HG02610 (cell line): Measurements from ENCODE around the gene DBNDD2.

Experiments
- ATAC-seq: cut with Tn5 transposase; IDR thresholded peaks from one replicate; pipeline ENCODE4 v1.9.1; 2021; ENCODE audit warnings: mild to moderate bottlenecking, moderate library complexity; ENCODE audit not compliant: unreplicated experiment

The DBNDD2 gene, protein sequence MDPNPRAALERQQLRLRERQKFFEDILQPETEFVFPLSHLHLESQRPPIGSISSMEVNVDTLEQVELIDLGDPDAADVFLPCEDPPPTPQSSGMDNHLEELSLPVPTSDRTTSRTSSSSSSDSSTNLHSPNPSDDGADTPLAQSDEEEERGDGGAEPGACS

DNA sequence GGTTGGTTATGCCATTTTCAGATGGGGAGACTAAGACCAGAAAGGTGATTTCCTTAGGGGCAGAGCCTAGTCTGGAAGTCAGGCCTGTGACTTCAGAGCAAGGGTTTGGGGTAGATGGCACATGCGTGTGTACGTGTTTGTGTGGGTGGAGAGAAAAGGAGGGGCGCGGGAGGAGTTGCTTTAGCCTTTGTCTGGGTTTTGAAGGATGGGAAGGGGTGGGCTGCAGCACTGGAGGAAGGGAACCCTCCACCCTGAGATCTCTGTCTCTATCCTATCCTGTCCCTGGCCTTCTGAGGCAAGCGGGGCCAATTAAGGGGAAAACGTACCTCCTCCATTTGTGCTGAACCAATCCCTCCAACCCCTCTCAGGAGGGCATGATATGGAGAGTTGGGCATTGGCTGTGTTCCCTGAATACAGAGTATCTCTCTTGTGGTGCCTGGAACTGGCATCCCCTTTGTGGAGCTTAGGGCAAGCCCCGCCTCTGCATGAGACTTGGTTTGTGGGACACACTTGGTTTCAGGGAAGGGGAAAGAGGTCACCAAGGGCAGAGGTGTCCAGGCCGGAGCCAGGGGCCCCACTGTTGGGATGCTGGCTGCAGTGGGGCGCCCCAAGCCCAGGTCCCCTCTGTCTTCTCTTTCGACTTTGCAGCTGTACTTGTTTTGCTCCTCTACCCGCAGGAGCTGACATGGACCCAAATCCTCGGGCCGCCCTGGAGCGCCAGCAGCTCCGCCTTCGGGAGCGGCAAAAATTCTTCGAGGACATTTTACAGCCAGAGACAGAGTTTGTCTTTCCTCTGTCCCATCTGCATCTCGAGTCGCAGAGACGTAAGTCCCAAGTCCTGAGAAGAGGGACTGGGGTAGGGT, at the start of gene DBNDD2:
DBNDD2 (plus strand) TSS at position 507 of the 863 bp plus-strand sequence; CDS start at position 686, 179 bp downstream.
- no peak for ATAC-seq

DNA sequence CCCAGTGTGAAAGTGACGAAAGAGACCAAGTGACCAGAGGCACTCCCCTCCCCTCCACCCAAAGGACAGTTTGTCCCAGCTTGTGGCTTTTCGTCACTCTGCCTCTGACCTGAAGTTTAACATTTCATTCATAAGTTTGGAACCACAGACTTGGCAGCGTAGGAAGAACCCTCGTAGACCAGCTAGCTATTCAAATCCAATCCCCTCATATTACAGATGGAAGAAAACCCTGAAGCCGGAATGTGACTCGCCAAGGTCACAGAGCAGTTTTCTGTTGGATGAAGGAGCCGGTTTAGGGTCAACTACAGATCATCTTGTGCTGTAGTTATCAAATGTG, 49.1 kb upstream of the DBNDD2 start:
- ATAC-seq = no peak

DNA sequence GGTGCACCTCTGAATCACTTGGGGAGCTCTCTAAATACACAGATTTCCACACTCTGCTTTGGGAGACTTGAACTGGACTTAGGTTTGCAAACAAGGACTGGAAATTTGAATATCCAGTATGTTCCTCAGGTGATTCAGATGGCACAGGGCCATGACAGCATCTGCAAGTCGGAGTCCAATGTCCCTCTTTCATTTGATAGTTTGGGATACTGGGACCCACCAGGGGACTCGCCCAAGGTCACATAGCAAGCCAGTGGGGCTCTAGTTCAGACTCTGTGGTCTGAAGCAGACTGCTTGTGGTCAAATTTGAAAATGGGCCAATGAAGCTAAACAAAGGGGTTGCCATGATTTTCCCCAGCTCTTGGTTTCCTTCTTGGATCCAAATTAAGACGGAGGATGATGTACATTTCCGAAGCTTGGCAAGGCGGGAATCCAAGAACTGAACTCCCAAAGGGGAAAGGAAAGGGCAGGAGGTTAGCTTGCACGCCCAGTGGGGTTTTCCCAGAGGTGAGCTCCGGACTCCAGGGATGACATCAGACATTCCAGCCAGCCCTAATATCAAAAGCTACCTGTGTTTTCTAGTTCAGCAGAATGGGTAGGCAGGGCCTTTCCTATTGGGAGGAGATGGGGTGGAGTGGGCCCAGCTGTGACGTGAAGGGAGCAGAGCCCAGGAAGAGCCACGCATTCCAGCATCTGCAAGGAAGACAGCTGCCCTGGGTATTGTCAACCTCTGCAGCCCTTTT, 48.5 kb upstream of the DBNDD2 start:
- ATAC-seq = no peak

DNA sequence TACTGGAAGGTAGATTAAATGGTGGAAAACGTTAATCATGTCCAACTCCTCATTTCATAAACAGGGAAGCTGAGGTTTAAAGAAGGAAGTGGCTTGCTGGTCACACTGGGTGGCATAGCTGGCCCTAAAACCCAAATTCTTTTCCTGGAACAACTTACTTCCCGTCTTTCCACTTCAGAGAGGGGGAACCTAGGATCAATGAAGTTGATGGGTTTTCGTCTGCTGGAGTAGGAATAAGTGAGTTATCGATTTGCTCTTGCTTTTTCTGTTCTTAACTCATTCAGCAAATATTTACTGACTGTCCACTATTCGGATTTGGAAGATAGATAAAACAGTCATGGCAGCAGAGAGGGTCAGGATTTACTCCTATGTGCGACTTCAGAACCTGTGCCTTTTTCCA, 46.3 kb upstream of the DBNDD2 start:
- no peak for ATAC-seq

DNA sequence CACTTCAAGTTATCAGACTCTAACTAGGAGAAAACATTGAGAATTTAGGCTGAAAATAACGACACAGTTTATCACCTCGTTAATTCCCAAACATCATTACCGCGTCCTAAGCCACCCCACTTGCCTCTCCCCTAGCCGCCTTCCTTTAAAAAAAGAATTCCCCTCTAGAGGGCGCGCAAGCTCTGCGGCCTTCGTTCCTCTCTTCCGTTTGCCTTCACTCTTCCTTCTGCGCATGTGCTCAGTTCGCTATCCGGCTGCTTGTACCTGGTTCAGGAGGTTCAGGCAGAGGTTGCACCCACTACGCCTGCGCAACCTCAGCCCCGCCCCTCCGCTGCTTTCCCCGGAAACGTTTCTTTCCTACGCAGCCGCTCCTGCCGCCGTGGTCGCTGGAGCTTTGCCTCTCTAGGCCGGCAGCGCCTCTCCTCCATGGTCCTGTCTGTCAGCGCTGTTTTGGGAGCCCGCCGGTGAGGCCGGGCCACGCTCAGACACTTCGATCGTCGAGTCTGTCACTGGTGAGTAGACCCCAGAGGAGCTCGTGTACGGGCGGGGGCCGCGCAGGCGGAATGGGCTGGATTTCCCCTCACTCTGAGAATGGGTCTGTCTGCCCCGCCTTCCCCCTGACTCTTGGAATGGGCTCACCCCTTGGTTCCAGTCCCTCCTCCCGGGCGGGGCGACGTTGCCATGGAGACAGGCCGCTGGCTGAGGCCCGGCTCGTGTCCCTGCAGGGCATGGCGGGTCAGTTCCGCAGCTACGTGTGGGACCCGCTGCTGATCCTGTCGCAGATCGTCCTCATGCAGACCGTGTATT, 45.1 kb upstream of the DBNDD2 start, which contains the start of gene SYS1:
SYS1 (plus strand) TSS at position 353 of the 807 bp plus-strand sequence; CDS start at position 729, 376 bp downstream.
- peak; percentile 75 for ATAC-seq

DNA sequence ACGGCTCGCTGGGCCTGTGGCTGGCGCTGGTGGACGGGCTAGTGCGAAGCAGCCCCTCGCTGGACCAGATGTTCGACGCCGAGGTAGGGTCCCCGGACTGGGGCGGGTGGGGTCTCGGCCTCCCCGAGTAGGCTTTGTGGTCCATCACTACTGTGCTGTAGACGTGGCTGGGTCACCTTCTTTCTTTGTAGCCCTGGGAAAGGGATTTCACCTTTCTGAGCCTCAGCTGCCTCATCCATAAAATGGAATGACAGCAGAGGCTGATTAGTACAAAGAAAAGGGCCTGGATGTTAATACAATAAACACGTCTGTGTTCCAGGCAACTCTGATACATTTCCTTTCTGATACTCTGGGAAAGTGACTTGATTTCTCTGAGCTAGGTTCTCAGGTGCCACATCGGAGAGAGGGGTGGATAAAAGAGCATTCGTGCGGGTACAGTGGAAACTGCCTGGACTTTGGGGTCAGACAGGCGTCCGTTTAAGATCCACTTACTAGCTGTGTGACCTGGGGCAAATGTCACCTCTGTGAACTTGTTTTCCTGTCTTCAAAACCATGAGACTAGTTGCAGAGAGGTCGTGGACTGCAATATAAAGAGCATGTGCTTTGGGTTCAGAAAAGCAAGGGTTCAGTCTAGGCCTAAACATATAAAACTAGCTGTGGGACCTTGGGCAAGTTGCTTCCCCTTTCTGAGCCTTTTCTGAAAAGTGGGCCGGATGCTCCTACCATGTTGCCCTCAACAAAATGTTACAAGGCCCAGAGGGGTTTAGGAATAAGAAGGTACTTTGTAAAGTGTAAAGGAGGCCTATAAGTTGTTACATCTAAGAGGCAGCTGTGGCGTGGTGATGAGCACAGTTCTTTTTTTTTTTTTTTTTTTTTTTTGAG, 44.2 kb upstream of the DBNDD2 start:
- ATAC-seq = no peak

DNA sequence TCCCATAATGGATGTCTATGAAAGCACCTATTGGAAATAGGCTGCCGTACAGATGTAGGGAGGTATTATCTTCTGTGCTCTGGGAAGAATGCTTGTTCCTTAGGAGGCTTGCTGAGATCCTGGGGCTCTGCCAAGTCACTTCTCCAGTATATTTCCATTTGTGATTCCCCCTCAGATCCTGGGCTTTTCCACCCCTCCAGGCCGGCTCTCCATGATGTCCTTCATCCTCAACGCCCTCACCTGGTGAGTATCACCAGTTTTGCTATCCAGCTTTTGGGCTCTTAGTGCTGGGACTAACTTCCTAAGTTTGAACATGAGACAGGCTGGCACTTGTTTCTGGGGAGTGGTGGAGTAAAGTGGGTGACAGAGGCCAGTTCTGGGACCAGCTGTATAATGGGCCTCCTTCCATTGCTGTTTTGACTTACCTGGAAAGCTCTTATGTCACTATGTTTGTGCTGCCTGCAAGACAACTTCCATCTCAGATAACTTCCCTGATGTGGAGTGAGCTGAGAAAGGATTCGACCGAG, 42.6 kb upstream of the DBNDD2 start:
- no peak for ATAC-seq

DNA sequence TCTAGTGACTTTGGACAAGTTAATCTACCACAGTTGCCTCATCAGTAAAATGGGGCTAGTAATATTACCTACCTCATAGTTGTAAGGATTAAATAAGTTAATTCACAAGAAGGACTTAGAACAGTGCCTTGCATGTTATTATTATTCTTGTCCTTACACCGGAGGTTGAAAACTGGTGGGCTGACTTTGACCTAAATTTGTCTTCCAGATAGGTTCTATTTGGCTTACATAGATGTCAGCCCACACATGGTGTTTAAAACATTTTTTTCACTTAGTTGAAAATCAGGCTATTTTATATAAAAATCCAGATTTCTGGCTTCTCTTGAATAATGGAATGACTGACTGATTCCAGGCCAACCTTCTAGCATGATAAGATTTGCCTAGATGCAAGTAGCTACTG, 41.9 kb upstream of the DBNDD2 start:
- ATAC-seq = no peak

DNA sequence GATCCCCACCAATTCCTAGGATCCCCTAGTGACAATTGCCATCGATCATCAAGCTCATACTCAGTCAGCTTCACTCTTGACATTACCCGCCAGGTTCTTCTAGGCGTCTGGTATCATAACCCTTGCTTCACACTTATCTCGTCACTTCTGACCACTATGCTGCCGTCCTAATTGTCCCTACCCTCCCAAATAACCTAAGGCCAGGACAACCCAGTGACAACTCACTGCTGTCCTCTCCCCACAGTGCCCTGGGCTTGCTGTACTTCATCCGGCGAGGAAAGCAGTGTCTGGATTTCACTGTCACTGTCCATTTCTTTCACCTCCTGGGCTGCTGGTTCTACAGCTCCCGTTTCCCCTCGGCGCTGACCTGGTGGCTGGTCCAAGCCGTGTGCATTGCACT, 41.5 kb upstream of the DBNDD2 start:
- ATAC-seq = no peak

DNA sequence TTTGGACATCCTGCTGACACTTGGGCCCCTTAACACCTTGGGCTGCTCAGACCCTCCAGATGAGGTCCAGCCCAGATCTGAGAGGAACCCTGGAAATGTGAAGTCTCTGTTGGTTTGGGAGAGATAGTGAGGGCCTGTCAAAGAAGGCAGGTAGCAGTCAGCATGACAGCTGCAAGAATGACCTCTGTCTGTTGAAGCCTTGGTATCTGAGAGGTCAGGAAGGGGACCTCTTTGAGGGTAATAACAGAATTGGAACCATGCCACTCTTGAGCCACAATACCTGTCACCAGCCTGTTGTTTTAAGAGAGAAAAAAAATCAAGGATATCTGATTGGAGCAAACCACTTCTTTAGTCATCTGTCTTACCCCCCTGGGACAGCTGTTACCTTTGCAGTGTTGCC, 41.0 kb upstream of the DBNDD2 start:
- no peak for ATAC-seq

DNA sequence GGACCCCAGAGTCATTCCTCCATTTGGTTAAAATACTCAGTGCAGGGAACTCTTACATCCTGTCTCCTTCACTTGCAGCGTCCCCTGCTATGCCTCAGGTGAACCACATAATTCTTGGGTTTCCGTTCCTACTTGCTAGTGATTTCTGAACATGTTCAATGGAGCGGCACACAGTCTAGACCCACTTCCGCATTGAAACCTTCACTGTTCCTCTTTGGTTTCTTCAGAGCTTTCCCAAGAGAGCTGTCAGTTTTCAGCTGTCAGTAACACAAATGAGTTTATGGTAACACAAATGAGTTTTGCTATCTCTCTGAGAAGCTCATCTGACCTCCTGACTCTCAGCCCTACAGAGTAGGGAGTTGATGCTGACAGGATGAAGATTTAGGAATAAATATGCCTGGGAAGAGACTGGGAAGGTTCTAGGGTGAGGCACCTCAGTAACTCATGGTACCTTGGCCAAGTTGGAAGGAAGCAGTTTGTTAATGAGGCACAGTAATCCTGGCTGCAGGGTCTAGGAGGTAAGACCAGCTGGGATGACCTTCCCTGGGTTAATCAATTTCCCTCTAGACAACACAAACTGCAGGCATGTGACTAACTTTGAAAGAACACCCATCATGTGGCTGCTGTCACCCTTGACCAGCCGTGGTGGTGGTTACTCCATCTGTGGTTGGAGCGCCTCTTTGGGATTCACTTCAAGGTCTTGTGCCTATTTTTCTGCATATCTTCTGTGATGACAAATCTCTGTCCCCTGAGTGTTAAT, 39.7 kb upstream of the DBNDD2 start:
- ATAC-seq = peak; percentile 84

DNA sequence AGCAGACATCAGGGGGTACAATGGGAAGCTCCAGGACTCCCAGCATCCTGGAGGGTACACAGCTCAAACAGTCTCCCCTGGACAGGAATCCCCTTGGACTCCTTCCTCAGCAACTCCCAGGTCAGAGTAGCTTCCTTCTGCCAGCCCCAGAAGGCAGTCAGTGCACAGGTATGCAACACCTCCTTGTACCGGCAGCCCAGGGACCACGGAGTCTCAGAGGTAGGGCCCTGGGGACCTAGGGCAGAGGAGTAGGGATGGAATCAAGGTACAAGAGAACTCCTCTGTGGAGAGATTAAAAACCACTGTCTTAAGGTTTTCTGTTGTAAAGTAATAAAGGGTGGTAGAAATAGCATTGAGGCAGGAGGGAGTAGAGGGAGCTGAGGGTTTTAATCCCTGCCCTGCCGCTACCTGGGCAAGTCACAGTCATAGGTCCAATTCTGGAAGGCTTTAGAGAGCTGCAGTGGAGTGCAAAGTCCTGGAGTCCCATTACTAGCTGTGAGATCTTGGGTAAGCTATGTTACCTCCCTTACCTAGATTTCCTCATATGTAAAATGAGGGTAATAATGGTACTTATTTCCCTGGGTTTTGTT, 37.4 kb upstream of the DBNDD2 start:
- ATAC-seq = no peak

DNA sequence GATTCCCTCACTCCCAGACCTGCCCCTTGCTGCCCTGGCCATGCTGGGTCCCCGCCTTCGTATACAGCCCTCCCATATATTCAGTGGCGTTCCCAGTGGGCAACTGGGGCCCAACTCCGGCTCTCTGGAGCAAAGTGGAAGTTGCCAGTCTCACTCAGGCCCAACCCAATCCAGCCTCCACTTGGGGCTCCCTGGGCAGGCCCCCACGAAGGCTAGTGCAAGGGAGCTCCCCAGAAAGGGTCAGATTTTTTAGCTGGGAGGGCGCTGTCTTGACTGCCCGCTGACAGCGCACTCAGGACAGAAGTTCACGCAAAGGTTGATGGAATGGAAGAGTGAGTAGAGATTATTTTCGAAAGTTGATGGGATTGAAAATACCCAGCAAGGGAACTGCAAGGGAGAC, 35.8 kb upstream of the DBNDD2 start:
- no peak for ATAC-seq

DNA sequence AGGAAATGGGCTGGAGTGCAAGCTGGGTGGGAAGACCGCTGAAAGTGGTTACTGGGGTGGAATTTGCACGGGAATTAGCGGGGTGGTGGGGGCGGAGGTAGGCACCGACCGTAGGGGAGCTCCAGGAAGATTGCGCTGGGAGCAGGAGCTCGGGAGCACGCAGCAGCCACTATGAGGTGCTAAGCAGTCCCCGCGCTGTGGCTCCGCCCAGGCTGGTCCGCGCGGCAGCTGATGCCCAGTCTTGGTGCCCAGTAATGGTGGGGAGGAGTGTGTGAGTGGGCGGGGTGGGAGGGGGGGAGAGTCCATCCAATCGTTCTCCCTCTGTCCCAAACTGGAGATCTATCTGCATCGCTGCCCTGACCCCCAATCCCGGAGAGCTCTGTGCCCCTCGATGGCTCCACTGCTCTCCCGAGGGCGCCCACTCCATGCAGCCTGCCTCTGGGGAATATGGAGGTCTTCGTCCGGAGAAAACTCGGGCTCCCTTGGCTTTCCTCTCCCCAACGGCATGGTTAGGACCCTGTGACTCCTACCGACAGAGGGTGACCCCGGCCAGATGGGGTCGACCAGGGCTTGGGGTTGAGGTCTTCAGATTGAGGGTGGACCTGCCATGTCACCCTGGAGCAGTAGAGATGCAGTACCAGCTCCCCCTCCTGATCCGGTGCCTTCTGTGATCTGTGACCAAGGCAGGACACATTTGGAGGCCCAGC, 35.3 kb upstream of the DBNDD2 start:
- no peak for ATAC-seq

DNA sequence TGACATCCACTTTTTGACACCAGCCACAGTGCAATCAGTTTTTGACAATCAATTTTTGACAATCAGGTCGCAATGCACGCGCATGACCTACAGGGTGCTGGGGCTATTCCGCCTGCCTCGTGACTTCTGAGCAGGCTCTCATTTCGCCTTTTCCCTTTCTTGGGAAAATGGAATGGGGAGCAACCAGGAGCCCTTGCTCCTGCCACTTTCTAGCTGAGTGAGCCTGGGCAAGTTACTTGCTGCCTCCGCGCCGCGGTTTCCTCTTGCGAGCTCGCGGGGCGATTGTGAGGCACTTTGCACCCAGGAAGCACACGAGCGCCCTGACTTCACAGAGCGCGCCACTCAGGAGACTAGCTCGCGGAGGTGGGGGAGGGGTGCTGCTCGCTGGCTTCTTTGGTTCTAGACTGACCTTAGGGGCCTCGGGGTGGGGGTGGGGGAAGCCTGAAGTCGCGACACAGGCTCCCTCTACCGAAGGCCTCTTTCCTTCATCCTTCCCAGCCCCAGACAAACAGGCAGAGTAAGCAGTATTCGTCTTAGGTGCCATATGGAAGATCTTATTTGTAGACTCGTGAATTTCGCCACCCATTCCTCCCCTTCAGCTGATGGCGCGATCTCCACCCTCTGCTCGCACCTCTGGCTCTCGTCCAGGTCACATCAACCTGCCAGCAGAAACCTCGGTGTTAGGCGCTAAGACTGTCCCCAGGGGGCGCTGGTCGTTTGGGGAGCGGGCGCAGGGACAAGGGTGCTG, 34.6 kb upstream of the DBNDD2 start:
- peak; percentile 71 for ATAC-seq

DNA sequence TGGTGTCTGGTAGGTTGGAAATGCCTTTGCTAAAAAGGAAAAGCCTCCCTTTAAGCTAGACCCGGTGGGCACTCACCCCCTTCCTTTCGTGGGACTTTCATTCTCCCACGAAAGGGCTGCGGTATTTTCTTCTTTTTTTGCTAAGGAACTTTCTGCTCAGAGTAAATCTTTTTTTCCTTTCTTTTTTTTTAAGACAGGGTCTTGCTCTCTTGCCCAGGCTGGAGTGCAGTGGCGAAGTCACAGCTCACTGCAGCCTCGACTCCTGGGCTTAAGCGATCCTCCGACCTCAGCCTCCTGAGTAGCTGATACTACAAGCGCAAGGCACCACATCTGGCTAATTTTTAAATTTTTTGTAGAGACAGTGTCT, 34.0 kb upstream of the DBNDD2 start:
- ATAC-seq = no peak

DNA sequence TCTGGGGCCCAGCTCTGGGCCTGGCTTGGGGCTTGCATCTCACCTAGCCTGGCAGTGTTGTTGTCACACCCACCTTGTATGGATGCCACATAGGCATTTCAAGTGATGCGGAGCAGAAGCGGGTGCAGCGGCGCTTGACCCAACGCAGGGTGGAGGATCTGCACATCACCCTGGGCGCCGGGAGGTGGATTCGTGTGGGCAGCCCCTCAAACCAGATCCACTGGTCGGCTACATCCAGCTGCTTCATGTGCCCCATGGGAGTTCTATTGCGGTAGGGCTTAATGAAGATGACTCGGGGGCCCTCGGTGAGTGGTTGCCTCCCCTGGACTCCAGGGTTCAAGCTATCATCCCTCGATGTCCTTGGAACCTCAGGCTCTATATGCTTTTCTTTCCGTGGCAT, 33.1 kb upstream of the DBNDD2 start:
- no peak for ATAC-seq
